HCT116 (cell line): ENCODE measurements around the gene PEDS1. TPM values are rescaled to one million over a fixed set of nuclear protein-coding genes. Genes with fewer than 3 reads are reported as not detected.
A peak's percentile ranks its signal among the peaks of the same experiment; 100 is the strongest.

Experiments
- ATAC-seq: fragments of 200-7000 bp; cut with Tn5 transposase; 2 replicates; pipeline ENCODE4 v1.9.1; 2020; ENCODE audit warnings: mild to moderate bottlenecking, moderate library complexity
- BruUV-seq: library from RNA; stranded (reverse); fragments of 400-500 nt; replicated peaks from 2 replicates; lab custom pipeline; 2021; lab: Mats Ljungman, UMichigan
- CTCF ChIA-PET: fragments of 300-600 bp; sonication (Branson Sonifier 250); formaldehyde crosslinking; loops from one replicate; lab custom pipeline; 2021; ENCODE audit warnings: antibody characterized with exemption; lab: Charles Lee
- POLR2A ChIA-PET: fragments of 300-600, 350-600 bp; sonication (Branson Sonifier 250); formaldehyde crosslinking; loops from one replicate; lab custom pipeline; 2021; ENCODE audit warnings: antibody characterized with exemption; lab: Charles Lee
- RAD21 ChIA-PET, 2 experiments: fragments of 300-600 bp; sonication (Branson Sonifier 250); formaldehyde crosslinking; loops; one replicate each; lab custom pipeline; 2023; ENCODE audit warnings: low total read pairs in 2 of 2; ENCODE audit not compliant: uncharacterized antibody in 2 of 2, unreplicated experiment in 2 of 2, low non-redundant PET in 1 of 2; lab: Charles Lee
- DNase-seq: peaks from one replicate; pipeline ENCODE4 v3.0.0-alpha.2; 2010; ENCODE audit warnings: low read depth, low spot score
- H2AFZ ChIP-seq: fragments of 200-600 bp; shearing (Covaris generic), sonication (generic); 2 replicates; pipeline ENCODE4 v1.6.1; 2017; ENCODE audit warnings: low read depth, mixed run types, mixed read lengths, antibody characterized with exemption, low read length; ENCODE audit not compliant: poor library complexity, severe bottlenecking
- H3K27ac ChIP-seq: 2 replicates; pipeline ENCODE4 v1.5.1; 2012; ENCODE audit warnings: low read depth, low read length
- H3K27me3 ChIP-seq: fragments of 200-600 bp; sonication (generic); 2 replicates; pipeline ENCODE4 v1.6.1; 2016; ENCODE audit warnings: mixed run types, low read length, mixed read lengths; ENCODE audit not compliant: insufficient read depth
- H3K36me3 ChIP-seq, 2 experiments: fragments of 200-500 bp in 1 of 2; fragments of 200-600 bp in 1 of 2; sonication (Bioruptor generic) in 1 of 2; sonication (generic) in 1 of 2; 2 replicates each; pipeline versions ENCODE4 v1.5.1 to v1.6.1; 2014 to 2016; ENCODE audit warnings: low read length in 2 of 2, inconsistent platforms in 1 of 2, mixed read lengths in 1 of 2, mixed run types in 1 of 2; ENCODE audit not compliant: insufficient read depth in 2 of 2, control insufficient read depth in 1 of 2
- H3K4me1 ChIP-seq, 2 experiments: fragments of 200-600 bp in 1 of 2; sonication (generic) in 1 of 2; 2 replicates each; pipeline versions ENCODE4 v1.5.1 to v1.6.1; 2012 to 2017; ENCODE audit warnings: low read length in 2 of 2, inconsistent platforms in 1 of 2, mild to moderate bottlenecking in 1 of 2, mixed read lengths in 1 of 2, mixed run types in 1 of 2, moderate library complexity in 1 of 2; ENCODE audit not compliant: insufficient read depth in 2 of 2, control insufficient read depth in 1 of 2
- H3K4me2 ChIP-seq: fragments of 200-600 bp; sonication (generic); 2 replicates; pipeline ENCODE4 v1.6.1; 2017; ENCODE audit warnings: mixed run types, low read length, mixed read lengths
- H3K4me3 ChIP-seq, 2 experiments: fragments of 200-600 bp in 1 of 2; sonication (generic) in 1 of 2; replicated peaks in 1 of 2; 2 replicates each; pipeline ENCODE4 v1.5.1; 2011 to 2016; ENCODE audit warnings: low read length in 2 of 2, control low read depth in 1 of 2, low read depth in 1 of 2, mild to moderate bottlenecking in 1 of 2, mixed read lengths in 1 of 2, mixed run types in 1 of 2
- H3K79me2 ChIP-seq: fragments of 200-600 bp; sonication (generic); 2 replicates; pipeline ENCODE4 v1.6.1; 2017; ENCODE audit warnings: mild to moderate bottlenecking, mixed run types, low read length, moderate library complexity, mixed read lengths; ENCODE audit not compliant: insufficient read depth
- H3K9ac ChIP-seq: fragments of 200-600 bp; sonication (generic); 2 replicates; pipeline ENCODE4 v1.6.1; 2016; ENCODE audit warnings: low read length, mixed read lengths
- H3K9me2 ChIP-seq: fragments of 200-600 bp; sonication (generic), shearing (Covaris generic); 2 replicates; pipeline ENCODE4 v1.6.1; 2017; ENCODE audit warnings: mixed run types, mild to moderate bottlenecking, moderate library complexity; ENCODE audit not compliant: insufficient read depth
- H3K9me3 ChIP-seq, 2 experiments: fragments of 200-500 bp in 1 of 2; fragments of 200-600 bp in 1 of 2; sonication (Bioruptor generic) in 1 of 2; sonication (generic) in 1 of 2; 2 replicates each; pipeline ENCODE4 v1.6.1; 2014 to 2017; ENCODE audit warnings: low read length in 2 of 2, mixed read lengths in 2 of 2, inconsistent platforms in 1 of 2, low read depth in 1 of 2, mild to moderate bottlenecking in 1 of 2, mixed run types in 1 of 2, moderate library complexity in 1 of 2; ENCODE audit not compliant: control insufficient read depth in 1 of 2, insufficient read depth in 1 of 2
- H4K20me1 ChIP-seq: fragments of 200-600 bp; sonication (generic), shearing (Covaris generic); 2 replicates; pipeline ENCODE4 v1.6.1; 2017; ENCODE audit warnings: mixed run types, mild to moderate bottlenecking, moderate library complexity; ENCODE audit not compliant: insufficient read depth
- CBX3 ChIP-seq: IDR thresholded peaks from 2 replicates; pipeline ENCODE4 v1.6.1; 2012; ENCODE audit warnings: low read depth
- EGR1 ChIP-seq: IDR thresholded peaks from 2 replicates; pipeline ENCODE4 v1.6.1; 2012; ENCODE audit warnings: low read depth
- ELF1 ChIP-seq: IDR thresholded peaks from 2 replicates; pipeline ENCODE4 v1.6.1; 2012; ENCODE audit warnings: low read depth, borderline replicate concordance
- FOSL1 ChIP-seq: IDR thresholded peaks from 2 replicates; pipeline ENCODE4 v1.6.1; 2012; ENCODE audit warnings: low read depth
- POLR2AphosphoS5 ChIP-seq: IDR thresholded peaks from 2 replicates; pipeline ENCODE4 v1.6.1; 2011; ENCODE audit warnings: mild to moderate bottlenecking, low read depth, low read length, moderate library complexity
- RAD21 ChIP-seq: IDR thresholded peaks from 2 replicates; pipeline ENCODE4 v1.6.1; 2012; ENCODE audit warnings: low read depth, mild to moderate bottlenecking
- SIN3A ChIP-seq: IDR thresholded peaks from 2 replicates; pipeline ENCODE4 v1.6.1; 2012; ENCODE audit warnings: low read depth
- SP1 ChIP-seq: IDR thresholded peaks from 2 replicates; pipeline ENCODE4 v1.6.1; 2012; ENCODE audit warnings: low read depth
- SRF ChIP-seq: IDR thresholded peaks from 2 replicates; pipeline ENCODE4 v1.6.1; 2012; ENCODE audit warnings: low read depth
- ZNF274 ChIP-seq: fragments of 200-500 bp; sonication (Bioruptor generic); IDR thresholded peaks from 2 replicates; pipeline ENCODE4 v1.6.1; 2014; ENCODE audit warnings: mild to moderate bottlenecking, low read depth, low read length, inconsistent platforms
- intact Hi-C: fragments of 100-400 bp; cut with micrococcal nuclease; formaldehyde crosslinking; loops from 2 replicates; pipeline ENCODE4 v1.10.0; 2022
- total RNA-seq: library from RNA; stranded (reverse); gene quantifications from one replicate; pipeline ENCODE4 v1.2.1, GENCODE V29; 2021; ENCODE audit not compliant: unreplicated experiment
- TF ChIP-seq, protein P1 (sequence below), 3 experiments: fragments of 200-600 bp in 1 of 3; sonication (generic) in 1 of 3; IDR thresholded peaks in 2 of 3; conservative IDR thresholded peaks in 1 of 3; 2 replicates each; pipeline ENCODE4 v1.5.1; 2012 to 2017; ENCODE audit warnings: low read depth in 2 of 3, low read length in 2 of 3, antibody characterized with exemption in 1 of 3, borderline replicate concordance in 1 of 3, control low read depth in 1 of 3, mild to moderate bottlenecking in 1 of 3, mixed read lengths in 1 of 3, mixed run types in 1 of 3, moderate library complexity in 1 of 3; ENCODE audit not compliant: insufficient read depth in 1 of 3
- TF ChIP-seq, protein P2 (sequence below): IDR thresholded peaks from 2 replicates; pipeline ENCODE4 v1.6.1; 2012; ENCODE audit warnings: low read depth

PEDS1 gene
- total RNA-seq, 1 experiment from 2014 or later = 31.9 TPM

DNA sequence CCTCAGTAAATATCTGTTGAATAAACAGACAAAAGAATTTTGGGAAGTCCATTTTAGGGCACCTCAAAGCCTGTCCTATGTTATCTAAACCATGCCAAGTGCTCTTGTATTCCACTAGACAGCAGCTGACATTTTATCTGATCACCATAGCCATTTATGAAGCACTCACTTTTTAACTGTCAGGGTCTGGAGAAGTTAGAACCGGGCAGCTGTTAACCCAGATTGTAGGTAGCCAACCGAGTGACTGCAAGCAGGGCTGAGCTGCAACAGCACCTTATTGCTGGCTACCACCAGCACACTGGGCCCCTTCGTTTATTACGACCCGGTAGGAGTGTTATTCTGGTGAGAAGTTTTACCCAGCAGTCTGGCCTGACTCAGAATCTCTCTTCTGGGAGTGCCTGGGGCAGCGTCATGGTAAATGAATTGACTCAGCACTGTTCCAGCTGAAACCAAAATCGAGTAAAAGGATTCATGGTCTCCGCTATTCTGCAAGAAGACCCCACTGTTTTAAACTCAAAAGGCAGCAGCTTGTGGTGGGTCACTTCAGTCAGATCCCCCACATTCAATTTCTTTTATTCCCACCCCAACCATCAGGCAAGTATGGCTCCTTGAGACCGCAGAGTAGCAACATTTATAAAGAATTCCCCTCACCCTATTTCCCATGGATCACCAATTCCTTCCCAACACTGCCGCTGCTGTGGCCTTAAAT lies 42.2 kb downstream of the PEDS1 start:
- ChIA-PET CTCF (no interaction called here), POLR2A (no interaction called here), RAD21 (no interaction called here)
- BruUV-seq = no TSS peak
- Histone ChIP-seq H3K4me1 (peaks cover 56 to 79% of the 10 kb centered on the region in 2 experiments), H3K9ac (peak overlapping the region; percentile 95), H3K9me3 (no peaks in the 10 kb centered on the region), H3K4me3 (peak overlapping the region; percentile 87 to 90), H3K79me2 (peaks cover 67% of the 10 kb centered on the region), H3K9me2 (no peaks in the 10 kb centered on the region), H3K36me3 (peaks cover 2 to 14% of the 10 kb centered on the region in 2 experiments; a peak in 2 of 4 replicates), H3K4me2 (peak overlapping the region; percentile 83), H4K20me1 (peaks cover 20% of the 10 kb centered on the region; the same call in 1 of the 2 replicates), H3K27me3 (no peaks in the 10 kb centered on the region), H2AFZ (no peak overlapping the region), H3K27ac (0 out of 2 replicates have a peak overlapping the region, but pooled peaks have one; percentile 70)
- TF ChIP-seq SRF (no peak), FOSL1 (no peak), SP1 (no peak)
- intact Hi-C loops = no loop called here
- DNase-seq = no peak
- no peak for ATAC-seq

DNA sequence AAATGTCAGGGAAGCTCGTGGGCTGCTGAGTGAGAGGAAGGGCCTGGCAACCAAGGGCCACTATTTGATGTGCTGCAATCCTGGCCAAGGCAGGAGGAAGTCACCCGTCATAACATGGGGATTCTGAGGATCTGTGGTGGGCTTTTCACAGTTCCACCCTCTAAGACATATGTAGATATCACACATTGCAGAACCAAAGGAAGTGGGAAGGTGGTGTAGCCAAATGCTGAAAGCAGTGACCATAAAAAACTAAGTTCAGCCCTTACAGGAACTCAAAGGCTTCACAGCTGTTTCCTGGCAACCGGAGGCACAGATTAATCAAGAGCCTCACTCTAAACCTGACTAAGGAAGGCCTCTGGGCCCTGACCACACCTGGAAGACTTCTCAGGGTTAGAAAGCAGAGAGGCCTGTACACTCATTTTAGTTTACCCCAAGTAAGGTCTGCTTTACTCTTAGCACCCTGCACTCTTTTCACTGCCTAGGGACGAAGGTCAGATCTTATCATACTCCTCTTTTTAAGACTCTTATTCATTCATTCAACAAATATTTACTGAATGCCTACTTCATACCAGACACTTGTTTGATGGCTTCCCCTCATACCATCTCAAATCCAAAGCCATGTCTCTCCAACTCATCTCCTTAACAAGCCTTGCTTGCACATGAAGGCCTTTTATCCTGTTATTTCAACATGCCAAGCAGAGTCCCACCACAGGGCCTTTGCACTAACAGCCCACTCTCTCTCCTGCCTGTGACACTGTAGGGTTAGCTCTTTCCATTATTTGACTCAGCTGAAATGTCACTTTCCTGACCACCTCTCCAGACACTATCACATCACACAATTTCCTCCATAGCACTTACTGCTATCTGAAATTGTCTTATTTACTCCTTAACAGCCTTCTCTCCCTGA lies 43.1 kb downstream of the PEDS1 start:
- no peak for DNase-seq
- Histone ChIP-seq H3K9ac (peak overlapping the region; percentile 3; the same call in 1 of the 2 replicates), H3K9me2 (no peaks in the 10 kb centered on the region), H3K4me3 (0 out of 4 replicates have a peak overlapping the region, but pooled peaks of 1 of the 2 experiments have one; percentile 87), H3K79me2 (peaks cover 75% of the 10 kb centered on the region), H3K27ac (0 out of 2 replicates have a peak overlapping the region, but pooled peaks have one; percentile 2), H3K36me3 (peaks cover 2 to 14% of the 10 kb centered on the region in 2 experiments; a peak in 2 of 4 replicates), H4K20me1 (peaks cover 20% of the 10 kb centered on the region; the same call in 1 of the 2 replicates), H3K4me2 (peak overlapping the region; percentile 83), H3K27me3 (no peaks in the 10 kb centered on the region), H2AFZ (no peak overlapping the region), H3K4me1 (peaks cover 65 to 83% of the 10 kb centered on the region in 2 experiments), H3K9me3 (no peaks in the 10 kb centered on the region)
- ChIA-PET RAD21 (no interaction called here), POLR2A (no interaction called here), CTCF (interaction anchor here (2.6 kb wide), 1 partner anchor 10 kb away, joined by 10 read pairs; no protein-coding TSS in a partner anchor)
- intact Hi-C loops = no loop called here
- BruUV-seq = no TSS peak
- ATAC-seq = no peak
- TF ChIP-seq RAD21 (no peak), POLR2AphosphoS5 (no peak), SIN3A (no peak), CBX3 (no peak), EGR1 (no peak), ELF1 (no peak), ZNF274 (no peak)
- TF ChIP-seq, protein P1, sequence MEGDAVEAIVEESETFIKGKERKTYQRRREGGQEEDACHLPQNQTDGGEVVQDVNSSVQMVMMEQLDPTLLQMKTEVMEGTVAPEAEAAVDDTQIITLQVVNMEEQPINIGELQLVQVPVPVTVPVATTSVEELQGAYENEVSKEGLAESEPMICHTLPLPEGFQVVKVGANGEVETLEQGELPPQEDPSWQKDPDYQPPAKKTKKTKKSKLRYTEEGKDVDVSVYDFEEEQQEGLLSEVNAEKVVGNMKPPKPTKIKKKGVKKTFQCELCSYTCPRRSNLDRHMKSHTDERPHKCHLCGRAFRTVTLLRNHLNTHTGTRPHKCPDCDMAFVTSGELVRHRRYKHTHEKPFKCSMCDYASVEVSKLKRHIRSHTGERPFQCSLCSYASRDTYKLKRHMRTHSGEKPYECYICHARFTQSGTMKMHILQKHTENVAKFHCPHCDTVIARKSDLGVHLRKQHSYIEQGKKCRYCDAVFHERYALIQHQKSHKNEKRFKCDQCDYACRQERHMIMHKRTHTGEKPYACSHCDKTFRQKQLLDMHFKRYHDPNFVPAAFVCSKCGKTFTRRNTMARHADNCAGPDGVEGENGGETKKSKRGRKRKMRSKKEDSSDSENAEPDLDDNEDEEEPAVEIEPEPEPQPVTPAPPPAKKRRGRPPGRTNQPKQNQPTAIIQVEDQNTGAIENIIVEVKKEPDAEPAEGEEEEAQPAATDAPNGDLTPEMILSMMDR (IDR thresholded peaks at IDR 0.05 in 2 of 3, conservative IDR thresholded peaks at IDR 0.05 in 1 of 3; ENCODE audit: borderline replicate concordance in 1 of 3, insufficient read depth in 1 of 3, low read depth in 2 of 3, low read length in 2 of 3) = no peak
- TF ChIP-seq, protein P2, sequence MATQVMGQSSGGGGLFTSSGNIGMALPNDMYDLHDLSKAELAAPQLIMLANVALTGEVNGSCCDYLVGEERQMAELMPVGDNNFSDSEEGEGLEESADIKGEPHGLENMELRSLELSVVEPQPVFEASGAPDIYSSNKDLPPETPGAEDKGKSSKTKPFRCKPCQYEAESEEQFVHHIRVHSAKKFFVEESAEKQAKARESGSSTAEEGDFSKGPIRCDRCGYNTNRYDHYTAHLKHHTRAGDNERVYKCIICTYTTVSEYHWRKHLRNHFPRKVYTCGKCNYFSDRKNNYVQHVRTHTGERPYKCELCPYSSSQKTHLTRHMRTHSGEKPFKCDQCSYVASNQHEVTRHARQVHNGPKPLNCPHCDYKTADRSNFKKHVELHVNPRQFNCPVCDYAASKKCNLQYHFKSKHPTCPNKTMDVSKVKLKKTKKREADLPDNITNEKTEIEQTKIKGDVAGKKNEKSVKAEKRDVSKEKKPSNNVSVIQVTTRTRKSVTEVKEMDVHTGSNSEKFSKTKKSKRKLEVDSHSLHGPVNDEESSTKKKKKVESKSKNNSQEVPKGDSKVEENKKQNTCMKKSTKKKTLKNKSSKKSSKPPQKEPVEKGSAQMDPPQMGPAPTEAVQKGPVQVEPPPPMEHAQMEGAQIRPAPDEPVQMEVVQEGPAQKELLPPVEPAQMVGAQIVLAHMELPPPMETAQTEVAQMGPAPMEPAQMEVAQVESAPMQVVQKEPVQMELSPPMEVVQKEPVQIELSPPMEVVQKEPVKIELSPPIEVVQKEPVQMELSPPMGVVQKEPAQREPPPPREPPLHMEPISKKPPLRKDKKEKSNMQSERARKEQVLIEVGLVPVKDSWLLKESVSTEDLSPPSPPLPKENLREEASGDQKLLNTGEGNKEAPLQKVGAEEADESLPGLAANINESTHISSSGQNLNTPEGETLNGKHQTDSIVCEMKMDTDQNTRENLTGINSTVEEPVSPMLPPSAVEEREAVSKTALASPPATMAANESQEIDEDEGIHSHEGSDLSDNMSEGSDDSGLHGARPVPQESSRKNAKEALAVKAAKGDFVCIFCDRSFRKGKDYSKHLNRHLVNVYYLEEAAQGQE = no peak
